ENCODE measurements around the gene SEZ6. TPM values are rescaled to one million over a fixed set of nuclear protein-coding genes. Genes with fewer than 3 reads are reported as not detected.

The SEZ6 gene
- total RNA-seq, 2 donors from 2014 or later, result not detected

DNA sequence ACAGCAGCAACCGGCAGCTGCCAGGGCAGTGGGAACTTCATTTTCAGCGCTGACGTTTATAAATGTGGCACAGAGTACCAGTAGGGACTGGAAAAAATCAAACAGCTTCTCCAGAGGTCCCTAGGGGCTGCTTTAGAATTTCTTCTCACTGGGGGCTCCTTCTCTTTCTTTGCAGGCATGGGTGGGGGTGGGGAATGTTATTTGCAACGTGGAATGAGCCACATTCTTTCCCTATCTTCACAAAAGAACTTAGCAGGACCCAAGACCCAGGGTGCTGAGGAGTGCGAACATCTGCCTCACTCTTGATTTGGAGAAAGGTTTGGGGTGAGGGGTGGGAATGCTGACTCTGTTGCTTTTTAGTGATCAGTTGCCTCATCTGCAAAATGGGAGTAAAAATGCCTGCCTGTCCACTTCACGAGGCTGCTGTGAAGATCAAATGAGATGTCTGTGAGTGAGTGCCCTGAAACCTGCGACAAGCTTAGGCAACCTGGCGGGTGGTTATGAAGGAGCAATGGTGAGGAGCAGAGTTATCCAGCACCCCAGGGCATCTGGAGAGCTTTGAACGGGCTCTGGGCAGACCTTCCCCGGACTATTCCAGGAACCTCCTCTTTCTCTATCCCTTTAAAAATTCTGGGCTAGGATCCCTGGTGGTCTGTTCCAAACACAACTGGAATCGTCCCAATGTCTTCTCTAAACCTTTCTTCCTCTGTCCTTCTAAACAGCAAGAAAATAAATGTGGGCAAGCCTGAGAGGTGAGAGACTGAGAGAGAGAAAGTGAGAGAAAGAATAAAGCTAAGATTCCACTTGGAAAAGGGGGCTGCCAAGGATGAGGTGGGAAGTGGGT is 26.4 kb upstream of the SEZ6 start:
- H3K36me3 ChIP-seq (replicated peaks in 1 of 2; ENCODE audit: insufficient read depth in 1 of 2, low read depth in 2 of 2), result no peaks in the 10 kb centered on the region
- no peak overlapping the region for H3K4me3 ChIP-seq
- TF ChIP-seq, protein P1, sequence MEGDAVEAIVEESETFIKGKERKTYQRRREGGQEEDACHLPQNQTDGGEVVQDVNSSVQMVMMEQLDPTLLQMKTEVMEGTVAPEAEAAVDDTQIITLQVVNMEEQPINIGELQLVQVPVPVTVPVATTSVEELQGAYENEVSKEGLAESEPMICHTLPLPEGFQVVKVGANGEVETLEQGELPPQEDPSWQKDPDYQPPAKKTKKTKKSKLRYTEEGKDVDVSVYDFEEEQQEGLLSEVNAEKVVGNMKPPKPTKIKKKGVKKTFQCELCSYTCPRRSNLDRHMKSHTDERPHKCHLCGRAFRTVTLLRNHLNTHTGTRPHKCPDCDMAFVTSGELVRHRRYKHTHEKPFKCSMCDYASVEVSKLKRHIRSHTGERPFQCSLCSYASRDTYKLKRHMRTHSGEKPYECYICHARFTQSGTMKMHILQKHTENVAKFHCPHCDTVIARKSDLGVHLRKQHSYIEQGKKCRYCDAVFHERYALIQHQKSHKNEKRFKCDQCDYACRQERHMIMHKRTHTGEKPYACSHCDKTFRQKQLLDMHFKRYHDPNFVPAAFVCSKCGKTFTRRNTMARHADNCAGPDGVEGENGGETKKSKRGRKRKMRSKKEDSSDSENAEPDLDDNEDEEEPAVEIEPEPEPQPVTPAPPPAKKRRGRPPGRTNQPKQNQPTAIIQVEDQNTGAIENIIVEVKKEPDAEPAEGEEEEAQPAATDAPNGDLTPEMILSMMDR (IDR thresholded peaks at IDR 0.05), result no peak
- TF ChIP-seq POLR2A (IDR thresholded peaks at IDR 0.05), result no peak
- DNase-seq, result no peak
- H3K4me1 ChIP-seq, result no peaks in the 10 kb centered on the region
- intact Hi-C loops (cut with DNase I), result no loop called here
- H3K27ac ChIP-seq, result no peak overlapping the region
- WGBS, 2 donors, result 31 to 35% methylated on average over 11 of the region's 11 CpGs
- H3K9me3 ChIP-seq, result no peaks in the 10 kb centered on the region
- H3K27me3 ChIP-seq, result no peaks in the 10 kb centered on the region
- ATAC-seq, result no peak

DNA sequence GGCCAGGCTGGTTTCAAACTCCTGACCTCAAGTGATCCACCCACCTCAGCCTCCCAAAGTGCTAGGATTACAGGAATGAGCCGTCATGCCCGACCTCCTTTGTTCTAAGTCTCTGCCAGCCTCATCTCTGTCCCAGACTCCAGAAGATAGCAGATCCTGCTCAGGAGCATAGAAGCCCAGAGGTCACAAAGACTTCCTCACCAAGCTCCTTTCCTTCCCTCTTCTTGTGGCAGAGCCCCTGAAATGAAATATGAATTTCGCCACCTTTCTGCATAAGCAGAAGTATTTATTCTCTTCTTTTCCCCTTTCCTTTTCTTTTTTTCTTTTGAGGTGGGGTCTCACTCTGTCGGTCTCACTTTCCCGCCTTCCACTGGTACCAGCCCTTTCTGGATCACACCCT is 25.7 kb upstream of the SEZ6 start:
- 48 to 58% methylated on average over 5 of the region's 5 CpGs for WGBS, 2 donors
- no peak for ATAC-seq
- TF ChIP-seq, protein P1 (IDR thresholded peaks at IDR 0.05), result no peak
- TF ChIP-seq POLR2A (IDR thresholded peaks at IDR 0.05), result no peak

DNA sequence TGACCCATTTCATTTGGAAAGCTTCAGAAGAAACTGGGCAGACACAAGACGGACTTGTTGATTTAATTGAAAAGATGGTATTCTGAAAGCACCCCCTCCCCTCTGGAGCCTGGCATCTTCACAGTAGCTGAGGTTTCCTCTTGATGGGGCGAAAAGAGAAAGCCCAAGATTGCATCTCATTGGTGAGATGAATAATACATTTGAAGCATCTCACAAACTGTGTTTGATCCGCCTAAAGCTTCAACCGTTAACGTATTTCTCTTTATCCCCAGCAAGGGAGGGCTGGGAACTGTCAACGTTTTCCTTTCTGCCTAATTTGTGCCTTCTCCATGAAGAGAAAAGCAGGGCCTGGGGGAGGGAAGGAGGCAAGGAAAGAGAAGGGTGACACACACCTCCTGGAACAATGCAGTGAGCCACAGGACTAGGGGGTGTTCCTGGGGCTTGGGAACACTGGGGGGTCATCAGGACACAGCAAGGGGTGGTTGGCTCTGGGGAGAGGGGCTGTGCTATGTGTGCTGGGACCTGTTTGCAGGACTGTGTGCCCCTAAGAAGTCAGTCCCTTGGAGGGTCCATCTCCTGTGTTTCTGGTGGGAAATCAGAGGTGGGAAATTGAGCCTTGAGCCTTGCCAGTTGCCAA is 18.6 kb upstream of the SEZ6 start:
- Histone ChIP-seq H3K36me3 (replicated peaks in 1 of 2; ENCODE audit: insufficient read depth in 1 of 2, low read depth in 2 of 2) (no peaks in the 10 kb centered on the region), H3K9me3 (no peaks in the 10 kb centered on the region), H3K27ac (no peak overlapping the region), H3K27me3 (no peaks in the 10 kb centered on the region), H3K4me3 (no peak overlapping the region), H3K4me1 (peaks cover 9% of the 10 kb centered on the region)
- ATAC-seq, result no peak
- intact Hi-C loops (cut with DNase I), result no loop called here
- 68 to 73% methylated on average over 6 of the region's 6 CpGs for WGBS, 2 donors
- no peak for DNase-seq
- no peak for TF ChIP-seq POLR2A (IDR thresholded peaks at IDR 0.05)
- TF ChIP-seq, protein P1 (IDR thresholded peaks at IDR 0.05), result no peak

More for the DNA sequence above, 25.7 kb upstream of the SEZ6 start:
- Histone ChIP-seq H3K4me3 (no peak overlapping the region), H3K9me3 (no peaks in the 10 kb centered on the region), H3K27me3 (no peaks in the 10 kb centered on the region), H3K4me1 (no peaks in the 10 kb centered on the region), H3K36me3 (replicated peaks in 1 of 2; ENCODE audit: insufficient read depth in 1 of 2, low read depth in 2 of 2) (no peaks in the 10 kb centered on the region), H3K27ac (no peak overlapping the region)
- DNase-seq, result no peak
- intact Hi-C loops (cut with DNase I), result no loop called here

DNA sequence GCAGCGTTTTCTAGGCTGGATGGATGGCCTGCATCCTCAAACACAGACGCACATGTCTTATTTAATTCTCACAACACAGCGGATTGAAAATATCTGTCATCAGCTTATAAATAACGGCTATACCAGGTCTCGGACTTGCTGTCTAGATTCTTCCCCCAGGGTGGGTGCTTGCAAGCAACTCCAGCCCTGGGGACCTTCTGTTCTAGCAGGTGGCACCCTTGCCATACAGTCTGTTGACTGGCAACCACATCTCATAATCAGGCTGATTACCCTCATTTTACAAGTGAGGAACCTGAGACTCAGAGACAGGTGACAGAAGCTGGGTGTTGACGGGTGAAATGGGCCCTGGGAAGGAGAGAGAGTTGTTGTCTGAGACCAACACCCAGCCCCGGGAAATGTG is 16.2 kb upstream of the SEZ6 start:
- Histone ChIP-seq H3K27me3 (no peaks in the 10 kb centered on the region), H3K4me1 (peaks cover 10% of the 10 kb centered on the region), H3K36me3 (replicated peaks in 1 of 2; ENCODE audit: insufficient read depth in 1 of 2, low read depth in 2 of 2) (no peaks in the 10 kb centered on the region), H3K9me3 (no peaks in the 10 kb centered on the region), H3K4me3 (no peak overlapping the region), H3K27ac (no peak overlapping the region)
- DNase-seq, result no peak
- intact Hi-C loops (cut with DNase I), result no loop called here
- 85 to 87% methylated on average over 7 of the region's 7 CpGs for WGBS, 2 donors
- TF ChIP-seq, protein P1 (IDR thresholded peaks at IDR 0.05), result no peak
- no peak for TF ChIP-seq POLR2A (IDR thresholded peaks at IDR 0.05)
- no peak for ATAC-seq
